IMR-90 (cell line): Measurements from ENCODE around the gene HOXD9. TPM values are rescaled to one million over a fixed set of nuclear protein-coding genes. Genes with fewer than 3 reads are reported as not detected.

ENCODE experiments used
- ATAC-seq: fragments of 200-7000 bp; cut with Tn5 transposase; 2 replicates; pipeline ENCODE4 v1.9.1; 2020; ENCODE audit warnings: low read depth, mild to moderate bottlenecking, moderate library complexity
- BruUV-seq: library from RNA; stranded (reverse); fragments of 400-500 nt; replicated peaks from 2 replicates; lab custom pipeline; 2021; lab: Mats Ljungman, UMichigan
- CTCF ChIA-PET: fragments of 300-600 bp; formaldehyde crosslinking; extraction: SDS; loops from one replicate; lab custom pipeline; 2021; ENCODE audit warnings: antibody characterized with exemption; lab: Yijun Ruan, JAX
- POLR2A ChIA-PET: fragments of 300-600 bp; sonication (Branson Sonifier 250); formaldehyde crosslinking; loops from one replicate; lab custom pipeline; 2022; ENCODE audit warnings: antibody characterized with exemption; ENCODE audit not compliant: unreplicated experiment; lab: Charles Lee
- DNase-seq: peaks from one replicate; pipeline ENCODE4 v3.0.0; 2013
- H2AFZ ChIP-seq: replicated peaks from 2 replicates; pipeline ENCODE3; 2013; ENCODE audit warnings: low read length, mild to moderate bottlenecking; ENCODE audit not compliant: poor library complexity
- H2AK5ac ChIP-seq: 2 replicates; pipeline ENCODE4 v1.6.1; 2013; ENCODE audit warnings: low read depth, low read length, inconsistent platforms
- H2AK9ac ChIP-seq: replicated peaks from 2 replicates; pipeline ENCODE3; 2013; ENCODE audit warnings: mild to moderate bottlenecking, low read depth, low read length, moderate library complexity; ENCODE audit not compliant: poor library complexity
- H2BK120ac ChIP-seq: 2 replicates; pipeline ENCODE4 v1.6.1; 2013; ENCODE audit warnings: low read depth, low read length, inconsistent platforms
- H2BK15ac ChIP-seq: 3 replicates; pipeline ENCODE4 v1.6.1; 2013; ENCODE audit warnings: low read depth, low read length, inconsistent platforms
- H2BK20ac ChIP-seq: 2 replicates; pipeline ENCODE4 v1.6.1; 2013; ENCODE audit warnings: low read depth, mild to moderate bottlenecking, inconsistent platforms, low read length, moderate library complexity
- H2BK5ac ChIP-seq: 2 replicates; pipeline ENCODE4 v1.6.1; 2013; ENCODE audit warnings: mild to moderate bottlenecking, low read depth, low read length, inconsistent platforms; ENCODE audit not compliant: poor library complexity, severe bottlenecking
- H3K14ac ChIP-seq: replicated peaks from 2 replicates; pipeline ENCODE4 v1.6.1; 2013; ENCODE audit warnings: low read depth, low read length, inconsistent platforms
- H3K18ac ChIP-seq: 2 replicates; pipeline ENCODE4 v1.6.1; 2013; ENCODE audit warnings: low read depth, low read length, control low read depth
- H3K23ac ChIP-seq: 2 replicates; pipeline ENCODE4 v1.6.1; 2013; ENCODE audit warnings: low read depth, low read length, inconsistent platforms
- H3K27ac ChIP-seq: 2 replicates; pipeline ENCODE4 v1.5.1; 2013; ENCODE audit warnings: mild to moderate bottlenecking, control low read depth, low read length; ENCODE audit not compliant: insufficient read depth
- H3K27me3 ChIP-seq: 2 replicates; pipeline ENCODE4 v1.6.1; 2013; ENCODE audit warnings: low read length; ENCODE audit not compliant: control insufficient read depth, insufficient read depth
- H3K36me3 ChIP-seq: 2 replicates; pipeline ENCODE4 v1.6.1; 2013; ENCODE audit warnings: low read length, mixed read lengths; ENCODE audit not compliant: control insufficient read depth, insufficient read depth
- H3K4ac ChIP-seq: 2 replicates; pipeline ENCODE4 v1.6.1; 2013; ENCODE audit warnings: low read depth, low read length, inconsistent platforms
- H3K4me1 ChIP-seq: 2 replicates; pipeline ENCODE4 v1.6.1; 2013; ENCODE audit warnings: low read length, mixed read lengths; ENCODE audit not compliant: control insufficient read depth, insufficient read depth
- H3K4me2 ChIP-seq: 2 replicates; pipeline ENCODE4 v1.6.1; 2013; ENCODE audit warnings: low read depth, mild to moderate bottlenecking, control low read depth, low read length, moderate library complexity
- H3K4me3 ChIP-seq: 2 replicates; pipeline ENCODE4 v1.5.1; 2013; ENCODE audit warnings: low read depth, mild to moderate bottlenecking, control low read depth, low read length, moderate library complexity; ENCODE audit not compliant: insufficient read depth
- H3K56ac ChIP-seq: 2 replicates; pipeline ENCODE4 v1.6.1; 2013; ENCODE audit warnings: low read length, inconsistent platforms; ENCODE audit not compliant: insufficient read depth; ENCODE audit errors: extremely low read depth
- H3K79me1 ChIP-seq, 2 experiments: 2 replicates each; pipeline ENCODE4 v1.6.1; 2013; ENCODE audit warnings: low read length in 2 of 2, inconsistent platforms in 1 of 2, low read depth in 1 of 2
- H3K9ac ChIP-seq: 2 replicates; pipeline ENCODE4 v1.6.1; 2013; ENCODE audit warnings: low read depth, low read length, control low read depth
- H3K9me1 ChIP-seq: 2 replicates; pipeline ENCODE4 v1.6.1; 2013; ENCODE audit warnings: low read length, inconsistent platforms; ENCODE audit not compliant: insufficient read depth
- H3K9me3 ChIP-seq: 2 replicates; pipeline ENCODE4 v1.6.1; 2013; ENCODE audit warnings: low read length; ENCODE audit not compliant: control insufficient read depth, insufficient read depth
- H4K20me1 ChIP-seq: 2 replicates; pipeline ENCODE4 v1.6.1; 2013; ENCODE audit warnings: low read length, inconsistent platforms; ENCODE audit not compliant: insufficient read depth
- H4K5ac ChIP-seq: 2 replicates; pipeline ENCODE4 v1.6.1; 2013; ENCODE audit warnings: mild to moderate bottlenecking, low read depth, low read length, control low read depth
- H4K8ac ChIP-seq, 2 experiments: 2 replicates each; pipeline ENCODE4 v1.6.1; 2013; ENCODE audit warnings: low read depth in 2 of 2, low read length in 2 of 2, control low read depth in 1 of 2, inconsistent platforms in 1 of 2
- H4K91ac ChIP-seq: 2 replicates; pipeline ENCODE4 v1.6.1; 2013; ENCODE audit warnings: low read depth, low read length, inconsistent platforms; ENCODE audit not compliant: insufficient read depth
- BHLHE40 ChIP-seq: fragments of 150-350 bp; IDR thresholded peaks from 2 replicates; pipeline ENCODE4 v1.6.1; 2016; ENCODE audit warnings: mild to moderate bottlenecking, low read depth, low read length
- FOS ChIP-seq: fragments of 150-350 bp; IDR thresholded peaks from 2 replicates; pipeline ENCODE4 v1.6.1; 2016; ENCODE audit warnings: low read depth, low read length
- MAFK ChIP-seq: IDR thresholded peaks from 2 replicates; pipeline ENCODE4 v1.6.1; 2012; ENCODE audit warnings: low read depth, low read length, improper control_type of control experiment
- MXI1 ChIP-seq: IDR thresholded peaks from 2 replicates; pipeline ENCODE4 v1.6.1; 2012; ENCODE audit warnings: low read depth, mild to moderate bottlenecking, low read length, moderate library complexity, borderline replicate concordance
- NFE2L2 ChIP-seq: fragments of 150-350 bp; IDR thresholded peaks from 2 replicates; pipeline ENCODE4 v1.6.1; 2016; ENCODE audit warnings: low read depth, mild to moderate bottlenecking, low read length
- WGBS, 2 experiments: methylation state at CpG; one replicate each; pipeline versions ENCODE4 v1.1.5 to v1.1.7; 2013; ENCODE audit warnings: missing lambda C conversion rate in 2 of 2; ENCODE audit not compliant: insufficient read length in 1 of 2; ENCODE audit errors: extremely low coverage in 2 of 2; 5-methylcytosine and 5-hydroxymethylcytosine counted together
- dilution Hi-C: fragments of 300-500 bp; cut with HindIII; formaldehyde crosslinking; loops from one replicate; pipeline ENCODE4 v1.14.3; 2018; ENCODE audit warnings: low sequenced_read_pairs; ENCODE audit not compliant: unreplicated experiment
- in situ Hi-C: fragments of 300-500 bp; cut with MboI; formaldehyde crosslinking; loops from 3 replicates; pipeline ENCODE4 v1.14.3; 2019; ENCODE audit warnings: low sequenced_read_pairs, inconsistent platforms, mixed read lengths
- intact Hi-C: fragments of 100-400 bp; cut with micrococcal nuclease; formaldehyde crosslinking; loops from 2 replicates; pipeline ENCODE4 v1.10.0; 2022
- polyA plus RNA-seq, 3 experiments: library from polyadenylated mRNA; depleted of rRNA; stranded (reverse); fragments of >200 nt; gene quantifications; 2 replicates each; pipeline ENCODE4 v1.2.3, GENCODE V29; 2012; ENCODE audit warnings: low replicate concordance in 1 of 3
- total RNA-seq: library from RNA; depleted of rRNA; stranded (reverse); fragments of >200 nt; gene quantifications from 2 replicates; pipeline ENCODE4 v1.2.3, GENCODE V29; 2012
- TF ChIP-seq, protein P1 (sequence below): fragments of 150-350 bp; IDR thresholded peaks from 2 replicates; pipeline ENCODE4 v1.6.1; 2017; ENCODE audit warnings: mild to moderate bottlenecking, antibody characterized with exemption, low read length, low read depth

HOXD9 gene
- total and polyA plus RNA-seq, 2 of the 4 experiments (the other 2 are of a cell fraction) = not detected

GRCh38 chr2:176114930-176115625 is 7.4 kb upstream of the HOXD9 start:
- intact Hi-C loops = no loop called here
- POLR2A ChIA-PET = no interaction called here
- WGBS, 2 experiments = 0% methylated on average over 3 of the region's 16 CpGs; no CpG with 5 or more reads in 1 of the 2 experiments

More at GRCh38 chr2:176114930-176115625, 7.4 kb upstream of the HOXD9 start:
- in situ Hi-C loops = no loop called here
- H3K4ac ChIP-seq = no peak overlapping the region
- H3K4me1 ChIP-seq = no peaks in the 10 kb centered on the region
- no peak overlapping the region for H2BK5ac ChIP-seq
- H3K9me1 ChIP-seq = no peaks in the 10 kb centered on the region
- H3K18ac ChIP-seq = no peak overlapping the region
- no peak overlapping the region for H3K56ac ChIP-seq
- peaks cover 12% of the 10 kb centered on the region for H3K9me3 ChIP-seq
- no peak for TF ChIP-seq FOS
- no peak for TF ChIP-seq BHLHE40
- TF ChIP-seq, protein P1, sequence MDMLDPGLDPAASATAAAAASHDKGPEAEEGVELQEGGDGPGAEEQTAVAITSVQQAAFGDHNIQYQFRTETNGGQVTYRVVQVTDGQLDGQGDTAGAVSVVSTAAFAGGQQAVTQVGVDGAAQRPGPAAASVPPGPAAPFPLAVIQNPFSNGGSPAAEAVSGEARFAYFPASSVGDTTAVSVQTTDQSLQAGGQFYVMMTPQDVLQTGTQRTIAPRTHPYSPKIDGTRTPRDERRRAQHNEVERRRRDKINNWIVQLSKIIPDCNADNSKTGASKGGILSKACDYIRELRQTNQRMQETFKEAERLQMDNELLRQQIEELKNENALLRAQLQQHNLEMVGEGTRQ = no peak
- no peak for TF ChIP-seq MAFK
- TF ChIP-seq MXI1 = no peak
- no peak for TF ChIP-seq NFE2L2
- no TSS peak for BruUV-seq
- no peaks in the 10 kb centered on the region for H3K36me3 ChIP-seq
- no peak overlapping the region for H4K8ac ChIP-seq
- no peak overlapping the region for H2BK120ac ChIP-seq
- no peak for ATAC-seq
- H4K20me1 ChIP-seq = no peaks in the 10 kb centered on the region
- H2BK20ac ChIP-seq = no peak overlapping the region
- no peak overlapping the region for H2BK15ac ChIP-seq
- CTCF ChIA-PET = interaction anchor here (0.6 to 1.5 kb wide), 4 partner anchors 12 to 439 kb away, joined by 3 to 7 read pairs (median 4); no protein-coding TSS in a partner anchor
- DNase-seq = no peak
- no peak overlapping the region for H2AK5ac ChIP-seq
- no peak overlapping the region for H3K14ac ChIP-seq
- H3K27me3 ChIP-seq = peaks cover 91% of the 10 kb centered on the region
- no peak overlapping the region for H3K4me3 ChIP-seq
- no peaks in the 10 kb centered on the region for H3K79me1 ChIP-seq
- H3K27ac ChIP-seq = no peak overlapping the region
- no peak overlapping the region for H4K5ac ChIP-seq
- dilution Hi-C loops = no loop called here
- H2AFZ ChIP-seq = no peak overlapping the region
- no peak overlapping the region for H2AK9ac ChIP-seq
- H3K9ac ChIP-seq = no peak overlapping the region
- no peak overlapping the region for H3K4me2 ChIP-seq
- no peak overlapping the region for H3K23ac ChIP-seq
- H4K91ac ChIP-seq = no peak overlapping the region
